Measurements from ENCODE around the gene MPRIP.

- no peak for TF ChIP-seq CTCF (IDR thresholded peaks at IDR 0.05)
- TF ChIP-seq POLR2A (IDR thresholded peaks at IDR 0.05), result no peak
These were observed 181.9 kb downstream of the MPRIP start for GRCh38 chr17:17224137-17224536.

All from body of pancreas (tissue), 4 donors.